Measurements from ENCODE around the gene ARHGAP26. TPM values are rescaled to one million over a fixed set of nuclear protein-coding genes. Genes with fewer than 3 reads are reported as not detected.

Gene ARHGAP26
- total RNA-seq, 1 experiment from 2014 or later, result 54.3 TPM

DNA sequence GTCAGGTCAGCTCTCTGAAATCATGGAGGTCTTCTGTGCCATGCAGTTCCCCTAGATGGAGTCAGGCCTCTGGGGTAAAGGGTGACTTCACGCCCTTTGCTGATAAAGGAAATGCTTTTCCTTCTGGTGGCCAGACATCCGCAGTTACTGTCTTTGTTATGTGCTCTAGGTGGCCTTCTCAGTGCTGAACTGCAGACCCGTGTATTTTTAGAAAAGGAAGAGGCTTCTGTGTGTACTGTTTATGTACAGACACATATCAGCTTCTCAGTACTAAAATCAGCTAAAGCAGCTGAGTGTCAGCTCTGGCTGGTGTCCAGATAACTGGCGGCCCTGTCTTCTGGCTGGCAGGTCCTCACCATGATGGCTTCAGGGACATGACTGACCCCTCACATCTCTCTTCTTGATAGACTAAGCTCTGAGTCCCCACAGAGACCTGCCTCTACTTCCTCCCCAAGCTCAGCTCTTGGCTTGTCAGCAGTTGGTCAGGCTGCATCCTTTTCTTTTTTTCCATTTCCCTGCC, 75.3 kb downstream of the ARHGAP26 start:
- Mint-ChIP-seq H3K27me3 (ENCODE audit: insufficient read depth, unreplicated experiment) (no peaks in the 10 kb centered on the region), H3K4me1 (ENCODE audit: insufficient read depth, unreplicated experiment) (peaks cover 5% of the 10 kb centered on the region), H3K4me3 (ENCODE audit: unreplicated experiment) (no peak overlapping the region), H3K36me3 (ENCODE audit: insufficient read depth, unreplicated experiment) (peaks cover 6% of the 10 kb centered on the region), H3K27ac (ENCODE audit: low read depth, unreplicated experiment) (no peak overlapping the region), H3K9me3 (ENCODE audit: unreplicated experiment) (no peaks in the 10 kb centered on the region)
- POLR2A ChIA-PET, result interaction anchor here (0.6 to 1.3 kb wide), 3 partner anchors 22 to 1320 kb away, joined by 3 to 4 read pairs (median 3); no protein-coding TSS in a partner anchor
- BruUV-seq (replicated peaks), result no TSS peak
- CTCF ChIA-PET, result interaction anchor here (0.5 to 1.6 kb wide), 7 partner anchors 9 to 1069 kb away, joined by 3 to 7 read pairs (median 4); no protein-coding TSS in a partner anchor
- no peak for DNase-seq (ENCODE audit: unreplicated experiment)
- intact Hi-C loops (cut with micrococcal nuclease), result no loop called here
- TF ChIP-seq, protein P1, sequence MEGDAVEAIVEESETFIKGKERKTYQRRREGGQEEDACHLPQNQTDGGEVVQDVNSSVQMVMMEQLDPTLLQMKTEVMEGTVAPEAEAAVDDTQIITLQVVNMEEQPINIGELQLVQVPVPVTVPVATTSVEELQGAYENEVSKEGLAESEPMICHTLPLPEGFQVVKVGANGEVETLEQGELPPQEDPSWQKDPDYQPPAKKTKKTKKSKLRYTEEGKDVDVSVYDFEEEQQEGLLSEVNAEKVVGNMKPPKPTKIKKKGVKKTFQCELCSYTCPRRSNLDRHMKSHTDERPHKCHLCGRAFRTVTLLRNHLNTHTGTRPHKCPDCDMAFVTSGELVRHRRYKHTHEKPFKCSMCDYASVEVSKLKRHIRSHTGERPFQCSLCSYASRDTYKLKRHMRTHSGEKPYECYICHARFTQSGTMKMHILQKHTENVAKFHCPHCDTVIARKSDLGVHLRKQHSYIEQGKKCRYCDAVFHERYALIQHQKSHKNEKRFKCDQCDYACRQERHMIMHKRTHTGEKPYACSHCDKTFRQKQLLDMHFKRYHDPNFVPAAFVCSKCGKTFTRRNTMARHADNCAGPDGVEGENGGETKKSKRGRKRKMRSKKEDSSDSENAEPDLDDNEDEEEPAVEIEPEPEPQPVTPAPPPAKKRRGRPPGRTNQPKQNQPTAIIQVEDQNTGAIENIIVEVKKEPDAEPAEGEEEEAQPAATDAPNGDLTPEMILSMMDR (IDR thresholded peaks at IDR 0.05; ENCODE audit: unreplicated experiment), result no peak

DNA sequence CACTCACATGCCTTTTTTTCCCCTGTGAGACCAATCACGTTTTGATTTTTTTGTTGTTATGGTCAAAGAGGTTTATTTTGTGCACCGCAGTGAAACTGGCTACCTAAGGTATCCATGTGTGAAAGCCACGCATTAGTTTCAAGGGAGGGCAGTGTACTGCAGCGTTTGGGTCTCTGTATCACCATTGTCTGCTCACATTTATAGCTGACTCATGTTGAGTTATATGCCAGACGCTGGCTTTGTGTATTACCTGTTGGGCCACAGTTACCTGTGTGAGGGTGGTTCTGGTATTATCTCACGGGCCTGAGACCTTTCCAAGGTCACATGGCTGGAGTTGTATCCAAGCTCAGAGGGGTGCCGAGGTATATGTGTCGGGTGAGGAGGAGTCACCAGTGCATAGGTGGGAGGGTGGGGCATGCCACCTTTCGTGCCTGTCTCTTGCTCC, 75.8 kb downstream of the ARHGAP26 start:
- Mint-ChIP-seq H3K36me3 (ENCODE audit: insufficient read depth, unreplicated experiment) (peaks cover 6% of the 10 kb centered on the region), H3K4me3 (ENCODE audit: unreplicated experiment) (no peak overlapping the region), H3K9me3 (ENCODE audit: unreplicated experiment) (no peaks in the 10 kb centered on the region), H3K27ac (ENCODE audit: low read depth, unreplicated experiment) (no peak overlapping the region), H3K4me1 (ENCODE audit: insufficient read depth, unreplicated experiment) (peaks cover 5% of the 10 kb centered on the region), H3K27me3 (ENCODE audit: insufficient read depth, unreplicated experiment) (no peaks in the 10 kb centered on the region)
- ChIA-PET CTCF (interaction anchor here (0.6 to 0.7 kb wide), 2 partner anchors 14 to 20 kb away, joined by 3 to 4 read pairs; no protein-coding TSS in a partner anchor), POLR2A (interaction anchor here (0.6 to 1.3 kb wide), 2 partner anchors 25 to 1320 kb away, joined by 3 to 4 read pairs; no protein-coding TSS in a partner anchor)
- no peak for DNase-seq (ENCODE audit: unreplicated experiment)
- no TSS peak for BruUV-seq (replicated peaks)
- intact Hi-C loops (cut with micrococcal nuclease), result no loop called here
- TF ChIP-seq, protein P1 (IDR thresholded peaks at IDR 0.05; ENCODE audit: unreplicated experiment), result no peak

DNA sequence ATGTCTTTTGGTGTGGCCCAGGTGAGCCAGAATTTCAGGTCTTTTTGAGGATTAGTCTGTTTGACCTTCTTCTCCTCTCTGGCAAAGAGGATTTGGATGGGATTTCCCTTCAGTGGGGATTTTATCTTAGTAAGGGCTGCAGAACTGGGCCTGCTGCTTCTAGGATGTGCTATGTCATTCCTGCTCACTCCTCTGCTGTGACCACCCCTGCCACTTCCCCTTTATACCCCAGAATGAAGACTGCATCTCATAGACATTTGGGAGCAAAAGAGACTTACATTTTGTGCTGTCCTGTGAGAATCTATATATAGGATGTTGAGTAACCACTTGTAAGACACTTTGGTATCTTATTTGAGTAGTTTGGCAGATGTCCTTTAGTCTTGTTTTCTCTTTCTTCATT, 76.2 kb downstream of the ARHGAP26 start:
- no peak for DNase-seq (ENCODE audit: unreplicated experiment)
- Mint-ChIP-seq H3K9me3 (ENCODE audit: unreplicated experiment) (no peaks in the 10 kb centered on the region), H3K36me3 (ENCODE audit: insufficient read depth, unreplicated experiment) (peaks cover 6% of the 10 kb centered on the region), H3K4me1 (ENCODE audit: insufficient read depth, unreplicated experiment) (peaks cover 5% of the 10 kb centered on the region), H3K27ac (ENCODE audit: low read depth, unreplicated experiment) (no peak overlapping the region), H3K27me3 (ENCODE audit: insufficient read depth, unreplicated experiment) (no peaks in the 10 kb centered on the region), H3K4me3 (ENCODE audit: unreplicated experiment) (no peak overlapping the region)
- CTCF ChIA-PET, result no interaction called here
- intact Hi-C loops (cut with micrococcal nuclease), result no loop called here
- POLR2A ChIA-PET, result interaction anchor here (0.6 to 1.3 kb wide), 2 partner anchors 26 to 1320 kb away, joined by 3 to 4 read pairs; no protein-coding TSS in a partner anchor
- BruUV-seq (replicated peaks), result no TSS peak
- TF ChIP-seq, protein P1 (IDR thresholded peaks at IDR 0.05; ENCODE audit: unreplicated experiment), result no peak

DNA sequence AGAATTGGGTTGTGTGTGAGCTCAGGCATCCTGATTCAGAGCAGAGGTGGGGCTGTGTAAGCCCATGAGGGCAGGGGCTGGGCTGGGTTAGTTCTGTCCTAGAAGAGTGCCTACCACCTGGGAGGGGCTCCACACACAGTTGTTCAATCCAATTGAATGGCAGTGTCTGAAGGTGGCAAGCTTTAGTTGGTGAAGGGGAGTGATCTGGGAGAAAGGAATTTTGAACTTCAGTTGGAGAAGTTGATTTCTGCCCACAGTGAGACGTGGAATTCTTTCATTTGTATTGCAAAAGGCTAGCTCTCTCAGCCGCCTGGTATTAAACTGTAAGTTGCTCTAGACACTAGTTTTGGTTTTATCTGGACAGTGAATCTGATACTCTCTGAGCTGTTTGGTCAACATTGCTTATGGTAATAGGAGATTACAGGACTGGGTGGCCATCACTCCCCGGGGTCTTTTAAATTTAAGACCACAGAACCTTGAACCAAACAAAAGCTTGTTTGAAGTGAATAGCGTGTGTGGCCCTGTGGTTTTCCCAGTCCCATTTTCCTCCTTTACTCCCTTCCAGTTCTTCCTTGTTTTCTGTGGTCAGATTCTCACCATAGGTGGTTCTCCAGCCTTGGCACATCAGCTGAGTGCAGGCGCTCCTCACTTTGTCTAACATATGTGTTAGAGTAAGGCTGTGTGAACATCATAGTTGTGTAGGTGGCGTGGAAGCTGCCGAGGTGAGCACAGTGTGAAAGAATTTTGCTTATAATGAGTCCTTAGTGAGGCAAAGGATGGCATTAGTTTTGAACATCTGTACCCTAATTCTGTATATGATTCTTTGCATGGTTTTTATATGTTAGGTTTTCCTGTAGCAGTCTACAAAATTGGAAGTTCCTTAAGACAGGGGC, 78.0 kb downstream of the ARHGAP26 start:
- POLR2A ChIA-PET, result interaction anchor here (0.9 kb wide), 1 partner anchor 26 kb away, joined by 3 read pairs; no protein-coding TSS in a partner anchor
- BruUV-seq (replicated peaks), result no TSS peak

More for the DNA sequence above, 78.0 kb downstream of the ARHGAP26 start:
- intact Hi-C loops (cut with micrococcal nuclease), result no loop called here
- CTCF ChIA-PET, result interaction anchor here (0.5 to 2.3 kb wide), 11 partner anchors 18 to 136 kb away, joined by 3 to 7 read pairs (median 3); no protein-coding TSS in a partner anchor
- Mint-ChIP-seq H3K27ac (ENCODE audit: low read depth, unreplicated experiment) (no peak overlapping the region), H3K9me3 (ENCODE audit: unreplicated experiment) (no peaks in the 10 kb centered on the region), H3K27me3 (ENCODE audit: insufficient read depth, unreplicated experiment) (no peaks in the 10 kb centered on the region), H3K4me3 (ENCODE audit: unreplicated experiment) (no peak overlapping the region), H3K4me1 (ENCODE audit: insufficient read depth, unreplicated experiment) (peaks cover 5% of the 10 kb centered on the region), H3K36me3 (ENCODE audit: insufficient read depth, unreplicated experiment) (peaks cover 6% of the 10 kb centered on the region)
- TF ChIP-seq, protein P1 (IDR thresholded peaks at IDR 0.05; ENCODE audit: unreplicated experiment), result no peak
- DNase-seq (ENCODE audit: unreplicated experiment), result no peak

Data from MCF 10A (cell line).